Measurements from ENCODE around the gene PHACTR3. TPM values are rescaled to one million over a fixed set of nuclear protein-coding genes. Genes with fewer than 3 reads are reported as not detected.

Gene PHACTR3
- total RNA-seq, 1 experiment from 2014 or later = 30.6 TPM

DNA sequence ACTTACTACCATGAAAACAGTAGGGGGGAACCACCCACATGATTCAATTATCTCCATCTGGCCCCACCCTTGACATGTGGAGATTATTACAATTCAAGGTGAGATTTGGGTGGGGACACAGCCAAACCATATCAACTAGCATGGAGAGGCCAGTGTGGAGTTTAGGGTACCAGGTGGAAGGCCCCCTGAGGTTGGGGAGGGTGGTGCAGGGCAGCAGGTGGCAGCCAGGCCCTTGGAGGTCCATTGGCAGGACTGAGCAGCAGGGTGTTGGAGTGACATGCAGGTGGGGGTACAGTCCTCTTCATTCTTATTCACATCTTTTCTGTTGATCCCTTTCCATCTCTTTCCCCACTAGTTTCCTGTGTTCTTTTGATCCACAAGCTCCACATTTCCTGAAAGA, 42.9 kb downstream of the PHACTR3 start:
- no TSS peak for BruUV-seq (replicated peaks)
- Histone ChIP-seq H3K4me1 (ENCODE audit: insufficient read depth, low read length) (no peaks in the 10 kb centered on the region), H3K27ac (ENCODE audit: low read length) (no peak overlapping the region), H3K9me3 (ENCODE audit: low read length) (no peaks in the 10 kb centered on the region), H3F3A (ENCODE audit: low read length, unreplicated experiment) (no peaks in the 10 kb centered on the region), H3K36me3 (ENCODE audit: low read depth, low read length) (no peaks in the 10 kb centered on the region), H3K9me2 (replicated peaks; ENCODE audit: low read length) (no peaks in the 10 kb centered on the region), H3K4me2 (ENCODE audit: low read length) (no peak overlapping the region), H4K20me1 (ENCODE audit: low read length) (no peaks in the 10 kb centered on the region), H3K27me3 (ENCODE audit: low read length) (peaks cover 30% of the 10 kb centered on the region), H3K4me3 (ENCODE audit: low read length) (no peak overlapping the region), H3K79me2 (ENCODE audit: low read length) (no peaks in the 10 kb centered on the region), H3K9ac (ENCODE audit: low read length) (no peak overlapping the region), H2AFZ (ENCODE audit: low read length) (no peak overlapping the region)
- DNase-seq (no peak), ATAC-seq (no peak)
- intact Hi-C loops (cut with micrococcal nuclease) = no loop called here
- TF ChIP-seq, protein P1, sequence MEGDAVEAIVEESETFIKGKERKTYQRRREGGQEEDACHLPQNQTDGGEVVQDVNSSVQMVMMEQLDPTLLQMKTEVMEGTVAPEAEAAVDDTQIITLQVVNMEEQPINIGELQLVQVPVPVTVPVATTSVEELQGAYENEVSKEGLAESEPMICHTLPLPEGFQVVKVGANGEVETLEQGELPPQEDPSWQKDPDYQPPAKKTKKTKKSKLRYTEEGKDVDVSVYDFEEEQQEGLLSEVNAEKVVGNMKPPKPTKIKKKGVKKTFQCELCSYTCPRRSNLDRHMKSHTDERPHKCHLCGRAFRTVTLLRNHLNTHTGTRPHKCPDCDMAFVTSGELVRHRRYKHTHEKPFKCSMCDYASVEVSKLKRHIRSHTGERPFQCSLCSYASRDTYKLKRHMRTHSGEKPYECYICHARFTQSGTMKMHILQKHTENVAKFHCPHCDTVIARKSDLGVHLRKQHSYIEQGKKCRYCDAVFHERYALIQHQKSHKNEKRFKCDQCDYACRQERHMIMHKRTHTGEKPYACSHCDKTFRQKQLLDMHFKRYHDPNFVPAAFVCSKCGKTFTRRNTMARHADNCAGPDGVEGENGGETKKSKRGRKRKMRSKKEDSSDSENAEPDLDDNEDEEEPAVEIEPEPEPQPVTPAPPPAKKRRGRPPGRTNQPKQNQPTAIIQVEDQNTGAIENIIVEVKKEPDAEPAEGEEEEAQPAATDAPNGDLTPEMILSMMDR (conservative IDR thresholded peaks at IDR 0.05; ENCODE audit: low read depth, low read length) = no peak
- no peak for TF ChIP-seq EZH2phosphoT487 (IDR thresholded peaks at IDR 0.05; ENCODE audit: borderline replicate concordance, low read length)
- no peak for TF ChIP-seq EZH2 (IDR thresholded peaks at IDR 0.05; ENCODE audit: low read length, unreplicated experiment)
- CTCF ChIA-PET = no interaction called here
- POLR2A ChIA-PET (ENCODE audit: unreplicated experiment) = no interaction called here

DNA sequence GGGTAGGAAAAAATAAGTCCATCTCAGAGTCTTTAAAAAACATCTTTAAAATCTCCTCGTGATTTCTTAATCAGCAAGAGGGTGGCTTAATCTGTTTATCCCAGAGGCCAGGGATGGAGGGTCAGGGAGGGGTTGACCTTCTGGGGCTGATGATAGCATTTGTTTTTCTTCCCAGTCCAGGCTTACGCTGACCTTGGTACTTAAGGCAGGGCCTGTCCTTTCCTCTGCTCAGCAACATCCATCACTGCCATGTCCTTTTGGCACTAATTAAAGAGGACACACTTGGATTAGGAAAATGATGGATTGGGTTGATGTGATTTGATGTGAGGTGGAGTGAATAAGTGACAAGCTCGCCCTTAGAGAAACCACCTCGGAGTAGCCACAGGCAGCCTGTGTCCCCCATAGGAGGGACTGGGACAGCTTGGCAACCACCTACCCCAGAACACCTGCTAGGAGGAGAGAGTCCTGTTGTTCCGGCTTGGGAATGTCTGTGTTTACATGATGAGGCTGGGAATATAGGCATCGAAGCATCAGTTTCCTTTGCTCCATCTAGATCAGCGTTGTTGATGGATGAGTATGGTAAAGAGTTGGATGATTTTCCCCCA, 44.2 kb downstream of the PHACTR3 start:
- Histone ChIP-seq H3K4me2 (ENCODE audit: low read length) (no peak overlapping the region), H3K9ac (ENCODE audit: low read length) (no peak overlapping the region), H4K20me1 (ENCODE audit: low read length) (no peaks in the 10 kb centered on the region), H3K36me3 (ENCODE audit: low read depth, low read length) (no peaks in the 10 kb centered on the region), H3K4me1 (ENCODE audit: insufficient read depth, low read length) (no peaks in the 10 kb centered on the region), H3K27ac (ENCODE audit: low read length) (no peak overlapping the region), H3K9me3 (ENCODE audit: low read length) (no peaks in the 10 kb centered on the region), H3K79me2 (ENCODE audit: low read length) (no peaks in the 10 kb centered on the region), H3F3A (ENCODE audit: low read length, unreplicated experiment) (no peaks in the 10 kb centered on the region), H3K9me2 (replicated peaks; ENCODE audit: low read length) (no peaks in the 10 kb centered on the region), H3K27me3 (ENCODE audit: low read length) (peaks cover 19% of the 10 kb centered on the region), H2AFZ (ENCODE audit: low read length) (no peak overlapping the region), H3K4me3 (ENCODE audit: low read length) (no peak overlapping the region)
- intact Hi-C loops (cut with micrococcal nuclease) = no loop called here
- DNase-seq (no peak), ATAC-seq (no peak)
- TF ChIP-seq EZH2 (IDR thresholded peaks at IDR 0.05; ENCODE audit: low read length, unreplicated experiment) (no peak), EZH2phosphoT487 (IDR thresholded peaks at IDR 0.05; ENCODE audit: borderline replicate concordance, low read length) (no peak)
- TF ChIP-seq, protein P1 (conservative IDR thresholded peaks at IDR 0.05; ENCODE audit: low read depth, low read length) = no peak
- ChIA-PET POLR2A (ENCODE audit: unreplicated experiment) (no interaction called here), CTCF (no interaction called here)
- no TSS peak for BruUV-seq (replicated peaks)

DNA sequence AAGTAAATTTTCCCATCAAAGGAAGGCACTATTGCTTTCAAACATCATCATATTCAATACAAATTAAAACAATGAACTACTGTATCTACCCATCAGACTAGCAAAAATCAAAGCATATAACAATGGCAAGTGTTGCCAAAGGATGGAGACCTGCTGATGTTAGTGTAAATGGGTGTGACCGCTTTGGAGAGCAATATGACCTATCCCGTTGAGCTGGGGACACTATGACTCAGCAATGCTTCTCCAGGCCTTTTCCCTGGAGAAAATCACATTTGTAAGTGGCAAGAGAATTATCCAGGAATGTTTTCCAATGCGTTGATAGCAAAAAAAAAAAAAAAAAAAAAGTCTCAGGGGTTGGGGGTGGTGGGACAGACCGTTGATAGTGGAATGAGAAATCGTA, 46.1 kb downstream of the PHACTR3 start:
- intact Hi-C loops (cut with micrococcal nuclease) = no loop called here
- no TSS peak for BruUV-seq (replicated peaks)
- no peaks in the 10 kb centered on the region for H3K36me3 ChIP-seq (ENCODE audit: low read depth, low read length)
- H4K20me1 ChIP-seq (ENCODE audit: low read length) = no peaks in the 10 kb centered on the region
- CTCF ChIA-PET = no interaction called here
- no peak overlapping the region for H3K27ac ChIP-seq (ENCODE audit: low read length)
- no peaks in the 10 kb centered on the region for H3K9me2 ChIP-seq (replicated peaks; ENCODE audit: low read length)
- H3K4me2 ChIP-seq (ENCODE audit: low read length) = no peak overlapping the region
- no peaks in the 10 kb centered on the region for H3K9me3 ChIP-seq (ENCODE audit: low read length)
- TF ChIP-seq EZH2phosphoT487 (IDR thresholded peaks at IDR 0.05; ENCODE audit: borderline replicate concordance, low read length) (no peak), EZH2 (IDR thresholded peaks at IDR 0.05; ENCODE audit: low read length, unreplicated experiment) (no peak)
- TF ChIP-seq, protein P1 (conservative IDR thresholded peaks at IDR 0.05; ENCODE audit: low read depth, low read length) = no peak
- H3K9ac ChIP-seq (ENCODE audit: low read length) = no peak overlapping the region
- no peaks in the 10 kb centered on the region for H3K79me2 ChIP-seq (ENCODE audit: low read length)
- H3K4me3 ChIP-seq (ENCODE audit: low read length) = no peak overlapping the region
- no peak for DNase-seq
- H2AFZ ChIP-seq (ENCODE audit: low read length) = no peak overlapping the region
- no peaks in the 10 kb centered on the region for H3F3A ChIP-seq (ENCODE audit: low read length, unreplicated experiment)
- no peaks in the 10 kb centered on the region for H3K4me1 ChIP-seq (ENCODE audit: insufficient read depth, low read length)
- POLR2A ChIA-PET (ENCODE audit: unreplicated experiment) = no interaction called here
- ATAC-seq = no peak
- H3K27me3 ChIP-seq (ENCODE audit: low read length) = peaks cover under 1% of the 10 kb centered on the region; the same call in 1 of the 2 replicates
